ENCODE measurements around the gene HDAC7. TPM values are rescaled to one million over a fixed set of nuclear protein-coding genes. Genes with fewer than 3 reads are reported as not detected.

HDAC7 gene
- polyA plus RNA-seq, 4 donors = 74.5 to 93.2 (median 80.1) TPM

DNA sequence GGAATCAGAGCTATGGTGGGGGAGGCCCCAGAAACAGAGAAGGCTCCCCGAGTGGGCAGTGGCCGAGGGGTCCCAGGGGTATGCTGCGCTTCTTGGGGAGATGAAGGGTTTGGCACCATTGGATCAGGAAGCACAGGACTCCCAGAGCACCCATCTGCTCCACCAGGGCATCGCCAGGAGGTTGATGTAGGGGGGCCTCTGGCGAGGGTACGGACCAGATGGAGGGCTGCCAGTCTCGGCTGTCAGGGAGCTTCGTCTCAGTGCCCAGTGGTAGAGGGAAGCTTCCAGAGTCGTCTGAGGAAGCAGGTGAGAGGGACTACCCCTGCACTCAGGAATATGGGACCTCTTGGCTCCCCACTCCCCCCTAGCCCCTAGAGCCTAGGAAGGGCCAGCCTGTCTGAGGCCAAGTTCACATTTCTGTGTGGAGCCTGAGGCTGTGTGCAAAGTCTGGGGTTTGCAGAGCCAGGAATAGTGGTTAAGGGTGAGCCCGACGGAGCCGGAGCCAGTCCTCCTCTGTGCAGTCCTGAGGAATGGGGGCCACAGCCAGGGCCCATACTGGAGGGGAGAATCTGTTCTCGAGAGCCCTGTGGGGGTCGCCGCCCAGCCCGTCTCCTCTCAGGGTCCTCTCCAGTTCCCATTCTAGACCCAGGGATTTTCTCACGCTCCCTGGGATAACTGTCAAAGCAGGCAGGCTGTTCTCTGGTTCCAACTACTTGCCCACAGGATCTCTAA lies 36.5 kb downstream of the HDAC7 start:
- DNase-seq (ENCODE audit: low read depth in 4 of 4, low spot score in 3 of 4) = no peak

DNA sequence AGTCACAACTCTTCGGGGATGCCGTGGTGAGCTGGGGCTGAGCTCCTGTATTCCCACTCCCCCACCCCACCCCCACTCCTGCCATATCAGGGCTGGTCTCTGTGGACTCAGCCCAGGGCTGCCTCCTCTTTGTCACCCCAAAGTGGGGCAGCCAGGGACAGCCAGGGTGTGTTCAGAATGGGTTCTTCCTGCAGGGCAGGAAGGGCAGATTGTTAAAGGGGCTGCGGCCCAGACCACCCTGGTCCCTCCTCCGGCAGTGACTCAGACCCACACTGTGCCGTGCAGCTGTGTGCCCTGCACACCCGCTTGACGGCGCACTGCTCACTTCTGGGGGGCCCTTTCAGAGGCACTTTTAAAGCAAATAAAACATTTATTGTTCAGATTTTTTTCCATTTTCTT lies 37.3 kb downstream of the HDAC7 start:
- no peak for DNase-seq (ENCODE audit: low read depth in 4 of 4, low spot score in 3 of 4)

DNA sequence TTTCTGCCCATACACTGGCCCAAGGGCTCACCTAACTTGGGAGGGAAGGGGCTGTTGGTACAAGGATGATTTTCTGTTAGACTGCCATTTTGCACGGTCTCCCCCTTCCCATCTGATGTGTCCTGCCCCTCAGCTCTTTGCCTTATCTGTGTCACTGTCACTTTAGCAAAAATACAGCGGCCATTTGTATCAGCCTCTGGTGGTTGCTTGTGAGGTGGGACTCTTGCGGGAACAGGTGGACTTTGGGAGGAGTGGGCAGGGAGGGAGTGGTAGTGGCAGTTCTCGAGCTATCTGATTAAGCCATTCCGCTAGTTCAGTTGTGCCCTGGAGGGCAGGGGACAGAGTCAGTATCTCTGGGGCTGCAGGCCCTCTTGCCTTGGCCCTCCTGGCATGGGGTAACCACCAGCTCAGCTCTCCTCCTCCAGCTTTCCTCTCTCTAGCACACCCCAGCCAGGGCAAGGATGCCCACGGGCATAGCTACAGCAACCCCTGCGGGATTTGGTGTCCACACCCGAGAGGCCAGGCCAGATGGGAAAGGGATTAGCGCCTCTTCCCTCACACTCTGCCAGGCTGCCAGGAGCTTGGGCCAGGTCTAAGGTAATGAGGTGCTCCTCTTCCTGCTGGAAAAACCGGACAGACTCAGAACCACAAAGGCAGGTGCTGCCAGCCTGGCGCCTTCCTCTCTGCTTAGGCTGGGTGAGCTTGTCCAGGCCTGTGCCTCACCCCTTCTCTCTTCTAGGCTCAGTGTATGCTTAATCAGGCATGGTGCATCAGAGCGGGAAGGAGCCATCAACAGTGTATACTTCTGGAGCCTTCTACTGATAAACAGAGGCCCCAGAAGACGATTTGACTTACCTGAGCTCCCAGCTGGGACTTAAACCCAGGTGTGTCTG lies 38.0 kb downstream of the HDAC7 start:
- no peak for DNase-seq (ENCODE audit: low read depth in 4 of 4, low spot score in 3 of 4)

DNA sequence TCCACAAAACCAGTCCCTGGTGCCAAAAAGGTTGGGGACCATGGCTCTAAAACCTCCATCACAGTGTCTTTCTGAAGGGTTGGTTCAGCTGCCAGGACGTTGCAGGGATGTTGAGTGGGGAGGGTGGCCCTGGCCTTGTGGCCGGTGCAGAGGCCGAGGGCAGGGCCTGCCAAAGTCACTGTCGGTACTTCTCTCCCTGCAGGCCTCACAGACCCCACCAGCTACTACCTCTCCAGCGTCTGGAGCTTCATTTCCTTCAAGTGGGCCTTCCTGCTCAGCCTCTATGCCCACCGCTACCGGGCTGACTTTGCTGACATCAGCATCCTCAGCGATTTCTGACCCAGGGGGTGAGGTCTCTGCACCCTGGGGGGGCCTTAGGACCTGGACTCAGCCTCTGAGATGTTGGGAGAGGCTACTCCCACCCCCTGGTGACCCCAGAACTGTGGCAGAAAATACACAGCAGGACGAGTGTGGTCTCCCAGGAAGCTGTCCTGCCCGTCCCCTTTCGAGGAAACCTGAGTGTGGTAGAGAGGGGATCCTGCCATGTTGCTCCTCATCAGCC lies 39.7 kb downstream of the HDAC7 start:
- no peak for DNase-seq (ENCODE audit: low read depth in 4 of 4, low spot score in 3 of 4)

DNA sequence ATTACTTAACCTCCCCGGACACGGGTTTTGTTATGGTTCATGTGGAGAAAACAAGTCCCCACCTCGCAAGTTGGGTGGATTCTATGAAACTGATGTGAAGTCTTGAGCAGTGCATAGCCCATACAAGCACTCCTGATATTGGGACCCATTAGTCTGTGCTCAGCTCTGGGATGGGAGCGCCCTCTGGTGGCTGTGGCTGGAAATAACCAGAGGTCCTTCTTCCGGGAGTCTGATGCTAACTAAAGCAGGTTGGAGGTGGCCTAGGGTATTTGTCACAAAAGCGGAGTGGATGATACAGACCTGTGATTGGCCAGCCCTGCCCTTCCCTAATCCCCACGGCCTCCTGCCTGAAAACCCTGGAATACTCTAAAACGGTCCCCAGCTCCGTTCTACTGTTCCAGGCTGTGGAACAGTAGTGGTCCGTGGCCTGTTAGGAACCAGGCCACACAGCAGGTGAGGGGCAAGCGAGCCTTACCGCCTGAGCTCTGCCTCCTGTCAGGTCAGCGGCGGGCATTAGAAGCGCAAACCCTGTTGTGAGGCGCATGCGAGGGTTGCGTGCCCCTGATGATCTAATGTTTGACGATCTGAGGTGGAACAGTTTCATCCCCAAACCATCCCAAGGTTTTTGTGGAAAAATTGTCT lies 40.3 kb downstream of the HDAC7 start:
- peak; percentile 78 to 86 (median 82) for DNase-seq (ENCODE audit: low read depth in 4 of 4, low spot score in 3 of 4)

DNA sequence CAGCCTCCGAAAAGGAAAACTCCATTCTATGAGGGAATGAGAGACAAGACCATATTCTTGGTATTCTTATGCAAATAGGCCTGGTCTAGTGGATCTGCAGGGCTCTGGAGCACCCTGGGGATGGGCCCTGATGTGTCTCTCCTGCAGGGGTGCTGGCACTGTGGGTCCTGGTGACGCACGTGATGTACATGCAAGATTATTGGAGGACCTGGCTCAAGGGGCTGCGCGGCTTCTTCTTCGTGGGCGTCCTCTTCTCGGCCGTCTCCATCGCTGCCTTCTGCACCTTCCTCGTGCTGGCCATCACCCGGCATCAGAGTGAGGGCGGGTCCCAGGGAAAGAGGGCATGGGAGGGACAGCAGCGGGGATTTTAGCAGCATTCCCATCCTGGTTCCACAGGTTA lies 40.8 kb downstream of the HDAC7 start:
- no peak for DNase-seq (ENCODE audit: low read depth in 4 of 4, low spot score in 3 of 4)

DNA sequence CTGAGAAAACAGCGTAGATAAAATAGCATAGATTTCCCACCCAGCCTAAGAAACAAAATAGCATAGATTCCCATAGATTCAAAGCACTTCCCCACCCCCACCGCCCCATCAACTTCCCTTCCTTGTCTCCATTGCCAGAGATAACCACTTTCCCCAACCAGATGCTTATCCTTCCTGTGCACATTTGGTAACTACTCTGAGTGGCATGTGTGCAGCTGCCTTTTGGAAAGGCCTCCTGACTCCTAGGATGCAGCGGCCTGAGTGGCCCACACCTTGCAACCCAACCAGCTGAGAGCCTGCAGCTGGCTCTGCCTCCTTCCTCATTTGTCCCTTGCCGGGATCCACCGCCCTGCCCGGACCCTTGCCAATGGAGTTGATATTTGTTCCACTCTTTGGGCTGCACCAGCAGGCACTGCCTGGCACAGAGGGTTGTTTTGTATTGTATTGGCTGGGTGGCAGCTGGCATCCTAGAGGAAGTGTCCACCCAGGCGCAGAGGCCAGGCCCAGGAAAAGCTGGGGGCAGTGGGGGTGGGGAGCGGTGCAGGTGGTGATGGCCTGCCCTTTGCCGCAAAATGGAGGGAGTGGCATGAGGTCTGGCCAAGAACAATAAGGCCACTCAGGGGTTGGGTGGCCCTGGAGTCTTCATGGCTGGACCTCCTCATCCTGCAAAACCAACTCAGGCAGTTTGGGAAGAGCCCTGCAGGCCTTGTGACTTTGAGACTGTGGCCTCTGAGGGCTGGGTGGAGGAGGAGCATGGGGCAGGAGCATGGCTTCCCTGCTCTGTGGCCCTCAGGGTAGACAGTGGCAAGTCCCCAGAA lies 41.8 kb downstream of the HDAC7 start:
- DNase-seq (ENCODE audit: low read depth in 4 of 4, low spot score in 3 of 4) = no peak

DNA sequence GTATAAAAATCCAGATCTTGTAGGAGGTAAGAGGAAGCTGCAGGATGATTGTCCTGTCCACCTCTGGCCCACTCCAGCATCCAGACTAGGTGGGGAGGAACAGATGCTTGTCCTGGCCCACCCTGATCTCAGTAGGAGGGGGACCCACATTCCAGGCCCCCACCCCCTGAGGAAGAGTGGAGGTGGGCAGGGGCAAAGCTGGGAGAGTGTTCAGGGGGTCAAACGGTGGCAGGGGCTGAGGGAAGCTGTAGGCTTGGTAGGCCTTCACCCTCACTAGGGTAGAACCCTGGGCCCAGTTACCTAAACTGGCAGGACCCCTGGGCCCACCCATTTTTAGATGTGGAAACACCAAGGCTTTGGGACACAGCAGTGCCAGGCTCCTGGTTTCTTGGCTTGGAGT lies 42.6 kb downstream of the HDAC7 start:
- DNase-seq (ENCODE audit: low read depth in 4 of 4, low spot score in 3 of 4) = no peak

DNA sequence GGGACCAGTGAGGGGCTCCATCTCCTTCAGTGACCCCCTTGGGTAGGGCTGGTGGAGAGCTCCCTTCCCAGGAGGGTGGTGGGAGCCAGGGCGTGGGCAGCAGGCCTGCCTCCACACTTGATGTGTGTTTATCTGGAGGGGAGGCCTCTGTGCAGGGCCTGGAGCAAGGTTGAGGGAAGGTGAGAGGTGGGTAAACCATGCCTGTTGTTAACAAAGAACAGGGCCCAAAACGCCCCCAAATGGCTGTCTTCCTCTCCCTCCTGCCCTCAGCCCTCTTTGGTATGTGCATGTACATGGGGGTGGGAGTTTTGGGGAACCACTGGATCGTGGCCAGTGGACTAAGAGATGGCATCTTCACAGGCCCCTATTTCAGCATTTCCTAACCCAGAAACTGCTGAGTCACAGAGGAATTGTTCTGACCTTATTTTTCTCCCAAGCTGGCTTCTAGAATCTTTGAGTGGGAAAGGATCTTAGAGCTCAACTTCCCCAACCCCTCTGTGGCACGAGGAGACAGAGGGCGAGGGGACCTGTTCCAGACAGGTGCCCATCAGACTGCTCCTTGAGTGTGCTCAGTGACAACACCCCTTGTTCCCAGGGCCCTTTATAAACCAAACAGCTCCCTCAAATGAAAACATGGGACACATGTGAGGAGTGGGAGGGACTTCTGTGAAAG lies 43.1 kb downstream of the HDAC7 start:
- no peak for DNase-seq (ENCODE audit: low read depth in 4 of 4, low spot score in 3 of 4)

DNA sequence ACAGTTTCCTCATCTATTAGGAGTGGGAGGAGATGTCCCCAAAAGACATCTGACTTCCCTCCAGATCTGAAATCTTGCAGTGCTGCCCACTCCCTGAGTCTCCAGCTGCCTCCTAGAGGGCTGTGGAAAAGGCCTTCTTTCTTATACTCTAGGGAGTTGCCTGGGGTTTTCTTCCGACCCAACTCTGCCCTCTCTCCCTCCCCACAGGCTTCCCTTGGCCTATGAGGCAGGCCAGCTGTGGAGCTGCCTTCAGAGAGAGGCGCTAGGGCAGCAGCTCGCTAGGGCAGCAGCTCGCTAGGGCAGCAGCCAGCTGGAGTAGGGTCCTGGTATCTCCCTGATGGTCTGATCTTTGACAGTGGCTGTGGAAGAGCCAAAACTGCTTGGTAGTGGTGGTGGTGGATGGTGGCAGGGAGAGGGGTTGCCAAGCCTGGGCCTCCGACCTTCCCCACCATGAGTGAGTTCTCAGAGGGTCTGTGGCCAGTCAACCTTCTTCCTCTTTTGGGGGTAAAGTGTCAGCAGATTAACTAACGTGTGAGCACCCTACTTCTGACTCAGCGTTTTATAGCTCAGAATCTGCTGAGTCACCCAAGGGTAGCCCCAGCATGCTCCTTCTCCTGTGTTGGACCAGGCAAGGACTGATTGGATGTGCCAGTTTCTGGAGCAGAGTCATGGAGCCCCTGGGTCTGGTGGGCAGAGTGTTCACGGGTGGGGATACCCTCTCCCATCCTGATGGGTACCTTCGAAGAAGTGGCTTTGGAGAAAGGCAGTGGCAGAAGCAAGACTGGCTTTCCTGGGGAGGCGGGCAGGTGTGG lies 44.4 kb downstream of the HDAC7 start:
- no peak for DNase-seq (ENCODE audit: low read depth in 4 of 4, low spot score in 3 of 4)

DNA sequence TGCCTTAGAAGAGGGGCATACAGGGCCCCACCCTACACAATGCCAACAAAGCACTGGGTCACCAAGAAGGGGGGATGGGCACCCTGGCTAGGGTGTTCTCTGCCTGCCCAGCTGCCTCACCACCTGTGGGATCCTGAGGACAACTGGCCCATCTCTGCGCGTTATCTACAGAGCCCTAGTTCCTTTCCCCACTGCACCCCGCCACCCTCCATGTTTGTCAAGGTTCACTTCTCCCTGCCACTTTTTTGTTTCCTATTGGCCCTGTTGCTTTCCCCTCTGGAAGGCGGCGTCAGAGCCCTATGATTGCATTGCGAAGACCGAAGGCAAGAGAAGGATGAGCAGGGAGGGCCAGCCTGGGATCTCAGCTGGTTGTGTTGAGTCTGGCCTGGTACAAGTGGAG lies 45.0 kb downstream of the HDAC7 start:
- no peak for DNase-seq (ENCODE audit: low read depth in 4 of 4, low spot score in 3 of 4)

DNA sequence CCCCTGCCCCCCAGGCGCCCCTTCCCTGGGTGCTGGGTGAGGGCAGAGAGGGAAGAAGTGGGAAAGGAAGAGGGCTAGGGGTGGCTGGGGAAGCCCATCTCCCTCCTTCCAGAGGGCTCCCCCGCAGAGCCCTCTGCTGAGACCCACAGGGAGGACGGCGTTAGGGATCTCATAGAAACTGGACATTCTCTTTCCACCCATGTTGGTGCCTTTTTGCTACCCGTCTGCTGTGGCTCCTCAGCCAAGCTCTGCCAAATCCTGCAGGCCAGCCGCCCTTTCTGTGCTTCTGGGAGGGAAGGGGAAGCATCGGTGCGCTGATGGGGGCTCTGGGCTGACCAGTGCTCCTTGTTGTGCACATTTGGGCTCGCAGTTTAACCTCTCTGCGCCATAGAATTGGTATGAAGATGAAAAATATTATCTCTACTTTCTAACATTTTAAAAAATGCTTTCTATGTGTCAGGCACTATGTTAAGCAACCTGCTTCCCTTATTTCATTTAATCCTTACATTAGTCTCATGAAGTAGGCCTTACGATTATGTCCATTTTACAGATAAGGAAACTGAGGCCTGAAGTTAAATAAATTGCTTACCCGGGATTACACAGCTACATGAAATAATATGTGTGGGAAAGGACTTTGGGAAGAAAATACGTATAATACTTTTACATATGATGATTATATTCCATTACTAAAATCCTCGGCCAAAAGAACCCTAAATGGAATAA lies 45.7 kb downstream of the HDAC7 start:
- no peak for DNase-seq (ENCODE audit: low read depth in 4 of 4, low spot score in 3 of 4)

DNA sequence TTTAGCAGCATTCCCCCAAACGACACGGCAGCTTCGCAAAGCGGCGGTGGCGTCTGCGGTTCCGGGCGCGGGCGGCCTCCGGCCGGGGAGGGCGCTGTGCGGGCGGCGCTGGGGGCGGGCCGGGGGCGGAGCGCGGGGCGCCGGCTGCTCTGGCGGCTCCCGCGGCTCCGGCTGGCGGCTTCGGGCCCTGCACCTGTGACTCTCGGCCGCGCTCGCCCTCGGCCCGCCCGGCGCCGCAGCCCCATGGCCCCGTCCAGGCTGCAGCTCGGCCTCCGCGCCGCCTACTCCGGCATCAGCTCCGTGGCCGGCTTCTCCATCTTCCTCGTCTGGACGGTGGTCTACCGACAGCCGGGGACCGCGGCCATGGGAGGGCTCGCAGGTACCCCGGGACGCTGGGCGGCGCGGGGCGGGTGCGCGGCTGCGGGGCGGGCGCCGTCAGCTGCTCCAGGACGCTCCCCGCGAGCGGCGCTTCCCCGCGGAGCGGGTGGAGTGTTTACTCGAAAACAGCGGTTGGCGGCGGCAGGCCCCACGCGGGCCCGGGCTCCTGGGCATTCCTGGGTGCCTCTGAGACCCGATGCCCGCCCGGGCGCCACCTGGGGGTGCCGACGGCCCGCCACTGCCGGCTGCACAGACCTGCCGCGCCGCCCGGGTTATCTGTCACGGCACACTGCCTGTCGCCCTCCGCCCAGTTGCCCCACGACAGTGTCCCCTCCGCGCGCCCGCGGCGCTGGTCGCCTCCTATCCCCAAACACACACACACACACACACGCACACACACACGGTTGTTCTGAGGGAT lies 46.4 kb downstream of the HDAC7 start, which contains the start of gene SLC48A1:
TSS of gene SLC48A1 (plus strand) at position 177 of the 796 bp plus-strand sequence. CDS start at position 244, 67 bp downstream.
- no peak for DNase-seq (ENCODE audit: low read depth in 4 of 4, low spot score in 3 of 4)

DNA sequence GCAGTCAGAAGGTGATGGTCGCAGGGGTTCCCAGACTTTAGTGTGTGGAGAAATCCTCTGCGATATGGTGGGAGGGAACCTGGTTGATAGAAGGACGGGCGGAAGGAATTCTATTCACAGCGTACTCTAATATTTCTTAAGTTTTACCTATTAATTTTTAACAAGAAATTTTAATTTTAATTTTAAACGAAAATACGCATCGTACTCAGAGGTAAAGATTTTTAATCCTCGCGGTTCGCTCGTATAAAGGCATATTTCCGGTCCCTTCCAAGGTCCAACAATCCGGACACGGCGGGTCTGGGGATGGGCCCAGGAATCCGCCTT lies 47.0 kb downstream of the HDAC7 start:
- no peak for DNase-seq (ENCODE audit: low read depth in 4 of 4, low spot score in 3 of 4)

DNA sequence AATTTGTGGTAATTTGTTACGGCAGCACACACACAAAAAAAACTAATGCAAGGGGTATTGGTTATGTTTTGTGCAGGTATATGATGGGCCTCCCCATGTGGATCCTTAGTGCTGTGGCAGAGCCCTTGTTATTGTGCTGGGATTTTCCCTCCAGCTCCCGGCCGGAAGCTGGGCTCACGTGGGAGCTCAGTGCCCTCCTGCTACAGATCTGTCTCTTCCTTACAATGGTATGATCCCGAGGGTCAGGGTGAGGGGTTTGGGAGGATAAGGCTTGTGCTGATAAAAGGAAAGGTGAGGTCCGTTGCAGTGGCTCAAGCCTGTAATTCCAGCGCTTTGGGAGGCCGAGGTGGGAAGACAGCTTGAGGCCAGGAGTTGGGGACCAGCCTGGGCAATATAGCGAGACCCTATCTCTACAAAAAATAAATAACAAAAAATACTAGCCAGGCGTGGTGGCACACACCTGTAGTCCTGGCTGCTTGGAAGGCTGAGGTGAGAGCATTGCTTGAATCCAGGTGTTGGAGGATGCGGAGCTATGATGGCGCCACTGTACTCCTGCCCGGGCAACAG lies 47.5 kb downstream of the HDAC7 start:
- no peak for DNase-seq (ENCODE audit: low read depth in 4 of 4, low spot score in 3 of 4)

DNA sequence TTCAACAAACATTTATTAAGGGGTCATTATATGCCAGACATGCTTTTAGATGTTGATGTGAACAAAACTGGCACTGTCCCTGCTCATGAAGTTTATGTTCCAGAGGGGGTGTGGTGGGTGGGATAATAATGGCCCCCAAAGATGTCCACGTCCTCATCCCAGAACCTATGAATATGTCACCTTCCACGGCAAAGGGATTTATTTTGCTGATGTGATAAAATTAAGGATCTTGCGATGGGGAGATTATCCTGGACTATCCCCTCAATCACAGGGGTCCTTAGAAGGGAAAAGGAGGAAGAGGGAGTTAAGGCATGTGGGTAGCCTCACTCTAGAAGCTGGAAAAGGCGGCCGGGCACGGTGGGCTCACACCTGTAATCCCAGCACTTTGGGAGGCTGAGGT lies 48.4 kb downstream of the HDAC7 start:
- DNase-seq (ENCODE audit: low read depth in 4 of 4, low spot score in 3 of 4) = no peak

DNA sequence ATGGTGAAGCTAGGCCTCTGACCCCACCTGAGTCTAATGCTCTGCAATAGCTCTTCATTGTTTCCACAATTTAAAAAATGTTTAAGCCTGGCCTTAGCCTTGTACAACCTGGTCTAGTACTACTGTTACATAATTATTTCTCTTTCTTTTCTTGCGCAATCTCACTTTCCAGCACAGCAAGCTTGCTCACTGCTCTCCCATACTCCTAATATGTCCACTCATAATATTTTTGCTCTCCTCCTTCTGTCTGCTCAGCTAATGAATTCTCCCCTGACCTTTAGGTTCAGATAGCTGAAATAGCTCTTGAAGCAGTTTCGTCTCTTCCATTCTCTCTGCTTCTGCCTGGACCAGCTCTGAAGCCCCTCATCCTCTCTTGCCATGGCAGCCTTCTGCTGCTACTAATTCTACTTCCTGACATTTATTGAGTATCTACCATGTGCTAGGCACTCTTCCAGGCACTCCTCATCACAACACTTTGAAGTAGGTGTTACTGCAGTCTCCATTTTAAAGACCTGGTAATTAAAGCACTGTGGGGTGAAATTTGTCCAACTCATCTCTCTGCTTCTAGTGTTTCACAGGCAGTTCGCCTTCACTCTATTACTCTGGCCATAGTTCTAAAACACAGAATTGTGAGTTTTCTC lies 49.5 kb downstream of the HDAC7 start:
- no peak for DNase-seq (ENCODE audit: low read depth in 4 of 4, low spot score in 3 of 4)
